ENCODE results near the gene GPR152.
A peak's percentile ranks its signal among the peaks of the same experiment; 100 is the strongest.

Gene GPR152

DNA sequence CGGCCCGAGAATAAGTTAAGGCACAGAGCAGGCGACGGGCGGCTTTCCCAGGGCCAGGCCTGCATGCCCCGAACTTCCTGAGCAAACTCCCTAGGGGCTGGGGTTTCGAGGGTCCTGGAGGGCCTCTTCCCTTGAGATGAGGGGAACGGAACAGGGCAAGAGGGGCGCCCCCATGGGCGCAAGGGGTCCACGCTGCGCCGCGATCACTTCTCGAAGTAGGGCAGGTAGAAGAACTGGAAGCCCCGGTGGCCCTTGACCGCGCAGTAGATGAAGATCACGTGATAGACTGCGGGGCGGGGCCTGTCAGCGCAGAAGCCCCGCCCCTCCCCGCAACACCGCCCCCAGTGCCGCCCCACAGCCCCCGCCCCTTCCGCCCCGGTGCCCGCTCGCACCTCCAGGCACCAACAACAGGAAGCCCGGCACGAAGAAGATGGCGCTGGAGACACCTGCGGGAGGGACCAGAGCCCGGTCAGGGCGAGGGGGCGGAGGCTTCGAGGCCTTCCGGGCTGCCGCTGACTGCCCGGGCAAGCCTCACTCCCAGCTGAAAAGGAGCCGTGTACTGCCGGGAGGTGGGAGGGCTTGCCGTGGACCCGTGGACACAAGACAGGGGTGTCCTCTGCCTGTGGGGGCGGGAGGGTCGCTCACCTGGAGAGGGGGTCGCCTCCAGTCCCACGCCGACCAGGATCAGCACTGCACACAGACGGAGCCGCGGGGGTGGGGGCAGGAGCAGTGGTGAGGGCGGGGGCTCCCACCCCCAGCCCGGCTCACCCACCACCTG lies 12.1 kb upstream of the GPR152 start:
- DNase-seq (ENCODE audit: low spot score), result peak; percentile 94

DNA sequence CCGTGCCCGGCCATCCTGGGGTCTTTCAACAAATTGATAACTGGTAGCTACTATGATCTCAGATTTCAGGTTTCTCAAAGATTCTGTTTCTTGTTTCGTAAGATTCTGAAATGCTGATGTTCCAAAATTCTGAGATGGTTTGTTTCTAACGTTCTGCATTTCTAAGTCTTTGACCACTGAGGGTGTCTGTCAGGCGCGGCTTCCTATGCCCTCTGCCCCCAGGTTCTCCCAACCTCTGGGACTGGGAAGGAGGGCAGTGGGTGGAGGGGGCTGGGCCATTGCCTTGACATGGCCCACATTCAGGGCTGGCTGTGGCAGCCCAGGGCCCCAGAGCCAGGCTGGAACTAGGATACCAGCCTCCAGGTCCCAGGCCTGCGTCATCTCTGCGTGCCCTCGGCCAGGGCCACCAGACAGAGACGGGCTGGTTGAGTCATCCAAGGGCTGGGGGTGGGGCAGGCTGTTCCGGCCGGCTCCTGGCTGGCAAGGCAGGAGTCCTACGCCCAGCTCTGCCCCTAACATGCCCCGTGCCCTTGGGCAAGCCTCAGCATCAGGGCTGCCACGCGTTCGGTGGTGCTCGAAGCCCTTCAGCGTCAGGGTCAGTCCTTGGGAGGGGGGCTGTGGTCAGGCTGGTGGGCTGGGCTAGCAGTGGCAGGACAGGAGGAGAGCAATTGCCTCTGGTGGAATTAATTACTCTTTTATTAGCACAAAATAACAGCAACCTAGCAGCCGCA lies 11.3 kb upstream of the GPR152 start:
- DNase-seq (ENCODE audit: low spot score), result no peak

GRCh38 chr11:67463186-67463585 lies 10.7 kb upstream of the GPR152 start:
- no peak for DNase-seq (ENCODE audit: low spot score)

DNA sequence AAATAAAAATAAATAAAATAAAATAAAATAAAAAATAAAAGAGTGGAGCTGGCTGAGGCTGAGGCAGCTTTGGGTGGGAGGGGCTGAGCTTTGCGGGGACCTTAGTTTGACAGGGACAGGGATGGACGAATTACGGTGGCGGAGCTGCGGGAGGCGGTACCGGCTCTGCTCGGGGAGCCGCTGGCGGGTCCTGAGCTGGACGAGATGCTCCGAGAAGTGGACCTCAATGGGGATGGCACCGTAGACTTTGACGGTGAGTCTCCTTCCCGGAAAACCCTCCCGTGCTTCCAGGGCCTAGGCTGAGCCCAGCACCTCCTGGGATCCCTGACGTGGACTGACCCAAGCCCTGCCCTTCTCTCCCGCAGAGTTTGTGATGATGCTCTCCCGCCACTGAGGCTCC lies 5.7 kb upstream of the GPR152 start:
- DNase-seq (ENCODE audit: low spot score), result no peak

DNA sequence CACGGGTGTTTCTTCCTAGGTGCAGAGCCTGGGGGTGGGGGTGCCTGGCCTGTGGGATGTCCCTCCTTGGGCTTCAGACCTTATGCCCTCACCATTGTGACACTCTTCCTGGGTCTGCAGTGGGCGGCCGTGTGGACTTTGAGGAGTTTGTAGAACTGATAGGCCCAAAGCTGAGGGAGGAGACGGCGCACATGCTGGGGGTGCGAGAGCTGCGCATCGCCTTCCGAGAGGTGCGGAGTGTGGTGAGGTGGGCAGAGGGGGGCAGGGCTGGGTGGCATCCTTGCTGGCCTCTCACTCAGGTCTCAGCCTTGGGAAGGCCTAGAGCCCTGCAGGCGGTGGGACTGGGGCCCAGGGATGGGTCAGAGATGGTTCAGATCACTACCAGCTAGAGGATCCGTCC lies 4.9 kb upstream of the GPR152 start:
- no peak for DNase-seq (ENCODE audit: low spot score)

DNA sequence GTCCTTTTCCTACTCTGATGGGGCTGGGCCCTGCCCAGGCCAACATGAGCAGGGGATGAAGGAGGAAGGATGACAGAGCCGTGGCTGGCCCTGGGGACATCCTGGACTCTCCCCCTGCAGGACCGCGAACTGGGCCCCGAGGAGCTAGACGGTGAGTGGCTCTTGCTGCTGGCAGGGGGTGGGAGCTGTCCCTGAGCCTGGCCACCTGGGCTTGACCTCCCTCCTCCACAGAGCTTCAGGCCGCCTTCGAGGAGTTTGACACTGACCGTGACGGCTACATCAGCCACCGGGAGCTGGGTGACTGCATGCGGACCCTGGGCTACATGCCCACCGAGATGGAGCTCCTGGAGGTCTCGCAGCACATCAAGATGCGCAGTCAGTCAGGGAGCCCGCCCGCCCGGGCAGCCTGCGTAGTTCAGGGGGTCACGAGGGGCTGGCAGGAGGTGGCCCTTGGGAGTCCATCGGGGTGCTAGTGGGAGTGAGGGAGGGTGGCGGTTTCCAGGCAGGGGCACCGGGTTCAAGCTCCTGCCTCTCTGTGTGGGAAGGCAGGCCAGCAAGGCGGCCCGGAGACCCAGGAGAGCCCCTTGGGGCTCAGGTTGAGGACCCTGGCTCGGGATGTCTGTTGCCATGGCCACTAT lies 3.7 kb upstream of the GPR152 start:
- no peak for DNase-seq (ENCODE audit: low spot score)

GRCh38 chr11:67455054-67455453 lies 2.5 kb upstream of the GPR152 start, which contains the start of gene CABP4:
CABP4 (plus strand) TSS chr11:67455354; CDS start chr11:67455424, 70 bp downstream.
- no peak for DNase-seq (ENCODE audit: low spot score)

DNA sequence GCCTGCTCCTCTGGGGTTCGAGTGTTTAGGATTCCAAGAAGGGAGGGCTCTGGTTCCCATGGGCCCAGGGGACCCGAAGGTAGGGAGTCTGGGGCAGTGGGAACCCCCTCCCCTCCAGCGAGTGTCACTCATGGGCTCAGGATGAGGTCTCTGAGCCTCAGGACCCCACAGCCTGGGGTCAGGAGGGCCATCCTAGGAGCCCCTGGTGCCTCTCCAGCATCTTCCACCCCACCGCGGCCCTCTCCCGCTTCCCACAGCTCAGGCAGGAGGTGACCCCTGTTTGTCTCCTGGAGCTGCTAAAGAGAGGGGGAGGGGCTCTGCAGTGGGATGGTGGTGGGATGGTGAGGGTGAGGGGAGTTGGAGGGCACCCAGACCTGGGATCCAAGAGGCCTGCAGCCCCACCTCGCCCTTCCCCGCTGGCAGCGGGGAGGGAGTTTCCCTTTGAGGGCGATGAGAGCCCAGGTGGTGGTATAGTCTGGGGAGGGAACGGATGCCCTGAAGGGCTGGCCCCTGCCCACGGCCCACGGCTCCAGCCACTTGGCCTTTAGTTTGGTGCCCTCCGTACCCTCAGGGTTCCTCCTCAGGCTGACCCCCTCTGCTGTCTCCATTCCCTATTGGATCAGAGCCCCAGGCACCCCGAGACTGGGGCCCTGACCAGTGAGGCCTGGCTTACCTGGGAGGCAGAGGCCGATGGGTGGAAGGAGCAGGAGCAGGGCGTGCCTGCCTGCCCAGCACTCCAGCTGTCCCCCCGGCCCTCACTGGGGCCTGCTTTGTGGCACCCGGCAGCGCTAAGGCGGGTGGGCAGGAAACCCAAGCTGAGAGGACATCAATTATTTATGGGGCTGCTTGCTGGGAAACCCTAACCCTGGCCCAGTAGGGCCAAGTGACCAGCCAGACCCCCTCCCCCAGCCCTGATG lies 1.5 kb upstream of the GPR152 start:
- no peak for DNase-seq (ENCODE audit: low spot score)

GRCh38 chr11:67451658-67451976 lies 912 bp downstream of the GPR152 start:
- DNase-seq (ENCODE audit: low spot score), result no peak

DNA sequence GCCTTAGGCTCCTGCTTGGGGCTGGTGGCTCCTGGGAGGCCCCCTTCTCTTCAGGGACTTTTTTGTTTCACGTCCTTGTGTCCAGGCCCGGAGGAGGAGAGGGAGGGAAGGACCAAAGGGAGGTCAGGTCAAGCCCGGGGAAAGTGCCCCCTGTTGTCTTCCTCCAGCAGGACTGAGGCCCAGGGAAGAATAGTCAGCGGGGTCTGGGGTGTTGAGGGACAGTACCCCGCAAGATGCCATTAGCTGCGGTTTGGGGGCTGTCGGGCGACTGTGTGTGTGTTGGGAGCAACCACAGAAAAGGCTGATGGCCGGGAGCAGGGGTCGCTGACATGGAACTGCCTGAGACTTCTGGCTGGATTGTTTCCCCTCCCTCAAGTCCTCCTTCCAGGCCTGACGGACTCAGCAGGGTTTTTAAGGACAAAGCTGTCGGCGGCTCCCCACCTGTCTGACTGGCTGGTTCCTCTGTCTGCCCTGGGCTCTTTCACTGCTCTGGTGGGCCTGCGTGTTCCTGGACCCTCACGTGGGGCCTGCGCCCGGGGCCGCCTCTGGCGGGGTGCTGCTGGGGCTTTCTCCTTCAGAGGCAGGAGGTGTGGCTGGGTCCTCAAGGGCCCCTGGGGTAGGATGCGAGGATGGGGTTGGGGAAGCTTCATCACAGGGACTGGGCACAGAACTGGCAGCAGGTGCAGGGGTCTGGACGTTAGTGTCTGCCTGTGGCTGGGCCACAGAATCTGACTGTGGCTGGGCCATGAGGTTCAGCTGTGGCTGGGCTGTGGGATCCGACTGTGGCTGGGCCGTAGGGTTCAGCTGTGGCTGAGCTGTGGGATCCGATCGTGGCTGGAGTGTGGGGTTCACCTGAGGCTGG lies 1.5 kb downstream of the GPR152 start:
- no peak for DNase-seq (ENCODE audit: low spot score)

DNA sequence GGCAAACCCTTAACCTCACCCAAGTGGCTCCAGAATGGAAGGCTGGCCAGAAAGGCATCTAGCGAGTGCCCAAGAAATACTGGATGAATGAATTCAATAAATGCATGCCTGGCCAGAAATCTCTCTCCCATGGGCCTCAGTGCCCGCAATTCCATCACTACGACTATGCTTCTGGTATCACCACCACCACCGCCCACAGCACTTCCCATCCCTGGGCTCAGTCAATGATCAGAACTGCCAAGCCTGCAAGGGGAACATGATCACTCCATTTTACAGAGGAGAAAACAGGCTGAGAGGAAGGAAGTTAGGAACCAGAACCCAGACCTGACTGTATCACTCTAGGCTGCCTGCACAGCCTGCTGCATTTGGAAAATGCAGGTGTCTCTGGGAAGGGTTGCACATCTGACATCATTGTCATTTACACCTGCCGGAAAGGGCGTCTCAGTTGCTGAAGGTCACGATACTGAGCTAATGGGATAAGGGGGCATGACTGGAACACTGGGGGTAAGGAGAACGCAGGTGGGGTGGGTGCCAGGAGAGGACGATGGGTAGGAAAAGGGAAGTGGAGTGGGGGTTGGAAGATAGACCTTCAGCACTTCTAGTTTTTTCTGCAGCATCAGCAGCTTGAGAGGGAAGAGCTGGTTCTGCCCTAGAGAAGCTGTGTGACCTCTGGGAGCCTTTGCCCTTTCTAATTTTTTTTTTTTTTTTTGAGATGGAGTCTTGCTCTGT lies 3.2 kb downstream of the GPR152 start:
- no peak for DNase-seq (ENCODE audit: low spot score)

GRCh38 chr11:67448220-67448609 lies 4.3 kb downstream of the GPR152 start:
- DNase-seq (ENCODE audit: low spot score), result no peak

- no peak for DNase-seq (ENCODE audit: low spot score)
These were observed 7.0 kb downstream of the GPR152 start for GRCh38 chr11:67445515-67445914.

- DNase-seq (ENCODE audit: low spot score), result no peak
These were observed 9.8 kb downstream of the GPR152 start for GRCh38 chr11:67442504-67443404.

DNA sequence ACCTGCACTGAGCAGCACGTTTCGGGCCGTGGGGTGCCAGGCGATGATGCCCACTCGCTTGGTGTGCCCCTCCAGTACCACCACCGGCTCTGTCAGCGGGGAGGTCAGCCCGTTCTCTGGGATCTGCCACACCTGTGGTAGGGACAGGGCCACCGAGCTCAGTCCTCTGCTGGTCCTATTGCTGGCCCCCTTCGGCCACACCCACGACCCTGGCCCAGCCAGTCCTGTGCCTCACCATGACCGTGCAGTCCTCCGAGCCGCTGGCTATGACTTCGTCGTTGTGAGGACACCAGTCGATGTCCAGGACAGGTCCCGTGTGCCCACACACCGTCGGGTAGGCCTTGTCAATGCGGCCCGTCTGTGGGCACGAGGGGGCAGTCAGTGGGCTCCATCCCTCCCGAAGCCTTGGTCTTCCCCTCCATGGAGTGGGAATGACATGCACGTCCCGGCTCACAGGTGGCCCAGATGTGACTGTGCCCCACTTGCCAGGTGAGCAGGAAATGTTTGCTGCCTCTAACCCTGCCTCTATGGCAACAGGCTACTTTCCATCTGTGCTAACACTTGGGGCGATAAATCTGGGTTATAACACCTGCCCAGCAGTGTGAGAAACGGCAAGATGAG lies 10.7 kb downstream of the GPR152 start:
- no peak for DNase-seq (ENCODE audit: low spot score)

DNA sequence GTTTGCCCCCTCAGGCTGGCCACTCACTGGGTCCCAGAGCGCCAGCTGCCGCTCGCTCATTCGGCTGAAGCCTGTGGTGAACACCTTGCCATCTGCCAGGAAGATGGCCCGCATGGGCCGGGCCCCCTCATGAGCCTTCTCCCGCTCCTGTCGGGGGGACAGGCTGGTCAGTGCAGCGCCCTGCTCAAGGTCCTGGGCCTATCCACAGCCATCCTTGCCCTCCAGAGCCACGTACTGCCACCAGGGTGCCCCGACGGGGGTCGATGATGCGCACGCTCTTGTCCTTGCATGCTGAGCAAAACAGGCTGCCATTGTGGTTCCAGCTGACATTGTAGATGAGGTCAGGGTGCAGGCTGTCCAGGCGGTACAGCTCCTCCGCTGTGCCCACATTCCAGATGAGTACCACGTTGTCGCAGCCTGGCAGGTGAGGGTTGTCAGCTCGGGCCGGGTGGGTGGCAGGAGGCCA lies 11.4 kb downstream of the GPR152 start:
- DNase-seq (ENCODE audit: low spot score), result no peak

- no peak for DNase-seq (ENCODE audit: low spot score)
These were observed 12.1 kb downstream of the GPR152 start for GRCh38 chr11:67440229-67441097.

Measured in CD4-positive, alpha-beta T cell treated with Interleukin-15 for 4 hours (primary cell).